Mesendoderm (in vitro differentiated cells): Measurements from ENCODE around the gene VAT1L.
A peak's percentile ranks its signal among the peaks of the same experiment; 100 is the strongest.

Experiments used
- DNase-seq: peaks from one replicate; pipeline ENCODE4 v3.0.0; 2013
- H2AK5ac ChIP-seq: 2 replicates; pipeline ENCODE4 v1.6.1; 2013; ENCODE audit warnings: low read length, inconsistent platforms
- H2BK120ac ChIP-seq: 2 replicates; pipeline ENCODE4 v1.6.1; 2013; ENCODE audit warnings: low read depth, mild to moderate bottlenecking, low read length, moderate library complexity, mixed read lengths
- H2BK15ac ChIP-seq: replicated peaks from 2 replicates; pipeline ENCODE4 v1.6.1; 2013; ENCODE audit warnings: low read depth, mild to moderate bottlenecking, moderate library complexity
- H2BK5ac ChIP-seq: 2 replicates; pipeline ENCODE4 v1.6.1; 2013; ENCODE audit warnings: low read length, inconsistent platforms
- H3K18ac ChIP-seq: 2 replicates; pipeline ENCODE4 v1.6.1; 2013; ENCODE audit warnings: mild to moderate bottlenecking, low read length, mixed read lengths
- H3K23ac ChIP-seq: one replicate; pipeline ENCODE4 v1.6.1; 2013; ENCODE audit warnings: low read length
- H3K27ac ChIP-seq: 2 replicates; pipeline ENCODE4 v1.5.1; 2013; ENCODE audit warnings: low read depth, mild to moderate bottlenecking, inconsistent platforms, low read length, moderate library complexity
- H3K27me3 ChIP-seq: 2 replicates; pipeline ENCODE4 v1.6.1; 2013; ENCODE audit warnings: low read length, control low read depth, mild to moderate bottlenecking, inconsistent platforms; ENCODE audit not compliant: insufficient read depth, poor library complexity
- H3K36me3 ChIP-seq: 2 replicates; pipeline ENCODE4 v1.6.1; 2013; ENCODE audit warnings: low read length, inconsistent platforms; ENCODE audit not compliant: control insufficient read depth, insufficient read depth
- H3K4ac ChIP-seq: one replicate; pipeline ENCODE4 v1.6.1; 2013; ENCODE audit warnings: low read depth, mild to moderate bottlenecking, low read length, moderate library complexity
- H3K4me1 ChIP-seq: 2 replicates; pipeline ENCODE4 v1.6.1; 2013; ENCODE audit warnings: low read depth, low read length, inconsistent platforms; ENCODE audit not compliant: control insufficient read depth
- H3K4me2 ChIP-seq: 2 replicates; pipeline ENCODE4 v1.6.1; 2013; ENCODE audit warnings: low read length
- H3K4me3 ChIP-seq: 2 replicates; pipeline ENCODE4 v1.5.1; 2013; ENCODE audit warnings: mild to moderate bottlenecking, low read length
- H3K56ac ChIP-seq: one replicate; pipeline ENCODE4 v1.6.1; 2013; ENCODE audit warnings: low read length
- H3K79me1 ChIP-seq: 2 replicates; pipeline ENCODE4 v1.6.1; 2013; ENCODE audit warnings: low read length, inconsistent platforms
- H3K79me2 ChIP-seq: 2 replicates; pipeline ENCODE4 v1.6.1; 2013; ENCODE audit warnings: mild to moderate bottlenecking, low read length; ENCODE audit not compliant: control insufficient read depth, insufficient read depth
- H3K9ac ChIP-seq: 2 replicates; pipeline ENCODE4 v1.6.1; 2013; ENCODE audit warnings: low read length, inconsistent platforms
- H4K5ac ChIP-seq: one replicate; pipeline ENCODE4 v1.6.1; 2013; ENCODE audit warnings: low read length
- H4K8ac ChIP-seq: one replicate; pipeline ENCODE4 v1.6.1; 2013; ENCODE audit warnings: low read depth, mild to moderate bottlenecking, control low read depth, low read length, moderate library complexity
- WGBS: extraction: QIAGEN DNeasy Blood & Tissue Kit; methylation state at CpG from one replicate; pipeline ENCODE4 v1.1.7; 2013; ENCODE audit warnings: low lambda C conversion rate, missing lambda C conversion rate; ENCODE audit not compliant: insufficient coverage; ENCODE audit errors: extremely low coverage; 5-methylcytosine and 5-hydroxymethylcytosine counted together

Gene VAT1L

DNA sequence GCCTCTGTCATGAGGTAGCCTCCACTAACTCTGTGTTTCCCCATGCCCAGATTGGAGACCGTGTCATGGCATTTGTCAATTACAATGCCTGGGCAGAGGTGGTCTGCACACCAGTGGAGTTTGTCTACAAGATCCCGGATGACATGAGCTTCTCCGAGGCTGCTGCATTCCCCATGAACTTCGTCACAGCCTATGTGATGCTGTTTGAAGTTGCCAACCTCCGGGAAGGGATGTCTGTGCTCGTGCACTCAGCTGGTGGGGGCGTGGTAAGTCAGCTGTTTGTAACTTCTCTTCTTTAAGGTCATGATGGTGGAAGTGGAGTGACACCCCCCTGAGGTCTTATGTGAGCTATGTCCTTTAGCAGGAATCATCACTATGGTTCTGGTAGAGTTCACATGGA lies 36.8 kb downstream of the VAT1L start:
- no peak for DNase-seq
- no peak overlapping the region for H2AK5ac ChIP-seq
- H3K56ac ChIP-seq, result no peak overlapping the region
- no peak overlapping the region for H3K9ac ChIP-seq
- H3K36me3 ChIP-seq, result peaks cover 2% of the 10 kb centered on the region
- no peak overlapping the region for H3K18ac ChIP-seq
- no peaks in the 10 kb centered on the region for H3K4me1 ChIP-seq
- no peak overlapping the region for H2BK15ac ChIP-seq
- H3K23ac ChIP-seq, result no peak overlapping the region
- no peaks in the 10 kb centered on the region for H3K79me2 ChIP-seq
- H3K4me3 ChIP-seq, result no peak overlapping the region
- H2BK120ac ChIP-seq, result no peak overlapping the region
- H3K4ac ChIP-seq, result no peak overlapping the region
- no peaks in the 10 kb centered on the region for H3K79me1 ChIP-seq
- no peak overlapping the region for H2BK5ac ChIP-seq
- no peak overlapping the region for H3K4me2 ChIP-seq
- no peak overlapping the region for H4K8ac ChIP-seq
- no peak overlapping the region for H4K5ac ChIP-seq
- no peaks in the 10 kb centered on the region for H3K27me3 ChIP-seq
- H3K27ac ChIP-seq, result no peak overlapping the region
- no CpG with 5 or more reads among the region's 7 CpGs for WGBS

GRCh38 chr16:77827032-77827431 lies 38.7 kb downstream of the VAT1L start:
- no peak for DNase-seq
- Histone ChIP-seq H2BK15ac (no peak overlapping the region), H3K56ac (no peak overlapping the region), H3K36me3 (no peaks in the 10 kb centered on the region), H3K23ac (no peak overlapping the region), H3K9ac (no peak overlapping the region), H4K8ac (no peak overlapping the region), H2BK5ac (no peak overlapping the region), H3K79me1 (no peaks in the 10 kb centered on the region), H4K5ac (no peak overlapping the region), H3K4me2 (no peak overlapping the region), H2BK120ac (no peak overlapping the region), H3K79me2 (no peaks in the 10 kb centered on the region), H3K4me3 (no peak overlapping the region), H3K4ac (no peak overlapping the region), H2AK5ac (no peak overlapping the region), H3K18ac (no peak overlapping the region), H3K27ac (no peak overlapping the region), H3K4me1 (no peaks in the 10 kb centered on the region), H3K27me3 (no peaks in the 10 kb centered on the region)
- WGBS, result no CpG with 5 or more reads among the region's 3 CpGs

DNA sequence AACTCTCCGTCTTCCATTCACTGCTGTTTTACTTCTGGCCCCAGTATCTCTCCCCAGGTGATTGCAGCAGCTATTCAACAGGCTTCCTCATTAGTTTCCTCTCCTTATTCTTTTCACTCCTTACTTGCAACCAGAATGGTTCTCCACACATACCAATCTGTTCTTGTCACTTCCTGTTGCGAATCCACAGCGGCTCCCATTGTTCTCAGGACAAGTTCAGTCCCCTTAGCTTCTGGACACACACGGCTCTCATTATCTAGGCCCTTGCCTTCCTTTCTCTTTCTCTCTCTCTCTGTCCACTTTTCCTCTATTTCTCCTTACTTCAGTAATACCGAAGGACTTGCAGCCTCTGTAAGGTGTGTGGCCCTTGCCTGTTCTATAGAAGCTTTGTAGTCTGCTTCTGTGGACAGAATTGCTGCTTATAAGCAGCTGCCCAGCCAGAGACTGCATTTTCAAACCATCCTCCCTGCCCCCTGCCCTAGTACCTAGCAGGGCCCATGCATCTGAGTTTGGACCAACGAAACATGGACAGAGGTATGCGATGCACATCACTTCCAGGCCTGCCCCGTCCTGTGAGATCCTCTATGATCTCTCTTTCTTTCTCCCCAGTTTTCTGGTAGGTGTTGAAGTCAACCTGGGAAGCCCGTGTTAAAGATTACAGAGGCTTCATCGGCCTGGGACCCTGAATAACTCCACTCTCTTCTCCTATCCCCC lies 45.7 kb downstream of the VAT1L start:
- H3K9ac ChIP-seq, result peak overlapping the region; percentile 51
- H3K79me2 ChIP-seq, result no peaks in the 10 kb centered on the region
- H4K8ac ChIP-seq, result no peak overlapping the region
- H2BK120ac ChIP-seq, result peak overlapping the region; percentile 63
- H3K56ac ChIP-seq, result peak overlapping the region; percentile 91
- WGBS, result no CpG with 5 or more reads among the region's 10 CpGs
- H3K23ac ChIP-seq, result no peak overlapping the region
- peak overlapping the region; percentile 98 for H3K27ac ChIP-seq
- H3K79me1 ChIP-seq, result no peaks in the 10 kb centered on the region
- no peak overlapping the region for H3K4me3 ChIP-seq
- H2BK5ac ChIP-seq, result peak overlapping the region; percentile 97
- no peak overlapping the region for H2BK15ac ChIP-seq
- H3K4ac ChIP-seq, result peak overlapping the region; percentile 77
- no peak overlapping the region for H3K4me2 ChIP-seq
- peak; percentile 99 for DNase-seq
- H3K4me1 ChIP-seq, result peaks cover 10% of the 10 kb centered on the region
- H2AK5ac ChIP-seq, result peak overlapping the region; percentile 98
- H3K18ac ChIP-seq, result peak overlapping the region; percentile 70
- peak overlapping the region; percentile 81 for H4K5ac ChIP-seq
- H3K36me3 ChIP-seq, result no peaks in the 10 kb centered on the region
- H3K27me3 ChIP-seq, result no peaks in the 10 kb centered on the region

DNA sequence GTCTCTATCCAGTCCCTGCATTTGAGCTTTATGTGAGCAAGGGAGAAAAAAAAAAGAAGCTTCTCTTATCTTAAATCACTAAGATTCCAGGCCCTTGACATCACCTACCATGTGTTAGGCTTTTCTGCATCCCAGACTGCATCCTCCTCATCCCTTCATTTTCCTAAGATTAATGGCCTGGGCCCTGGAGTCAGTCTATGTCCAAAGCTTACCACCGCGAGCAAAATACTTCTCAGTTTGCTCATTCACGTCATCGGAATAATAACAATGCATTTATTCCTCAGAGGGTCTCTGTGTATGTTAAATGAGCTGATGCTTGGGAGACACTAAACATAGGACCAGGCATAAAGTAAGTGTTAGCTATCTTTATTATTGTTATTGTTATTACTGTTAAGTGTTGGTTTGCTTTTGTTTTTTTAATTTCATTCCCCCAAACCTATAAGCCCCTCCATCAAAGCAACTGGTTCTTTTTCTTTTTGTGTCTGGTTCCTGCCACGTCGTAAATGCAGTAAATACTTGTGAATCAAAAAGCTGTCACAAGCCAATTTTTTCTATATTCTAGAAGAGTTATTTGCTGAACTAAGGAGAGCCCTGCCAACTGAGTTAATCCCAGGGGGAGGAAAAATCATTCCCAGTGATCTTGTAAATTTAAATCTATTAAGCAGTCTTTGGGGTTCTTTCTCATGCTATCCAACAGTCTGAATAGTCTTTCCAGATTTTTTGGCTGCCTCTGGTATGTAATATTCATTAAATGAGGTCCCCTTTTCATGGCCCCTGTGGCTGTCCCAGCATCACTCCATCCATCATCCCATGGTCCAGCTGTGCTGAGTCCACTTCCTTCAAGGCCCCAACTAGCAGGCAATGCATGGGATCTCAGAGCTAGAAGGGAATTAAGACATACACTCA lies 46.5 kb downstream of the VAT1L start:
- Histone ChIP-seq H3K23ac (no peak overlapping the region), H3K56ac (no peak overlapping the region), H2BK5ac (peak overlapping the region; percentile 32), H2BK120ac (peak overlapping the region; percentile 63), H4K5ac (no peak overlapping the region), H3K27me3 (no peaks in the 10 kb centered on the region), H3K18ac (peak overlapping the region; percentile 44), H3K9ac (no peak overlapping the region), H3K4me2 (no peak overlapping the region), H3K79me2 (no peaks in the 10 kb centered on the region), H2BK15ac (no peak overlapping the region), H3K4me1 (peaks cover 10% of the 10 kb centered on the region), H4K8ac (no peak overlapping the region), H2AK5ac (no peak overlapping the region), H3K36me3 (no peaks in the 10 kb centered on the region), H3K79me1 (no peaks in the 10 kb centered on the region), H3K4ac (no peak overlapping the region), H3K27ac (peak overlapping the region; percentile 98), H3K4me3 (no peak overlapping the region)
- no CpG with 5 or more reads among the region's 6 CpGs for WGBS
- peak; percentile 94 for DNase-seq

- H2BK15ac ChIP-seq, result no peak overlapping the region
- H3K23ac ChIP-seq, result no peak overlapping the region
- no peak for DNase-seq
- H3K9ac ChIP-seq, result no peak overlapping the region
- H3K4me1 ChIP-seq, result peaks cover 10% of the 10 kb centered on the region
- no peaks in the 10 kb centered on the region for H3K79me1 ChIP-seq
- no peak overlapping the region for H4K5ac ChIP-seq
- H3K18ac ChIP-seq, result no peak overlapping the region
- no CpG with 5 or more reads among the region's 5 CpGs for WGBS
- H3K36me3 ChIP-seq, result no peaks in the 10 kb centered on the region
- H3K27ac ChIP-seq, result no peak overlapping the region
- peak overlapping the region; percentile 24 for H2BK120ac ChIP-seq
- peak overlapping the region; percentile 64 for H3K4ac ChIP-seq
- no peaks in the 10 kb centered on the region for H3K79me2 ChIP-seq
- H2AK5ac ChIP-seq, result no peak overlapping the region
- H3K4me3 ChIP-seq, result no peak overlapping the region
- no peaks in the 10 kb centered on the region for H3K27me3 ChIP-seq
- no peak overlapping the region for H3K4me2 ChIP-seq
- H4K8ac ChIP-seq, result no peak overlapping the region
- no peak overlapping the region for H2BK5ac ChIP-seq
- no peak overlapping the region for H3K56ac ChIP-seq
Observed at GRCh38 chr16:77836801-77837200, 48.4 kb downstream of the VAT1L start.
